HCT116 (cell line): ENCODE results near the gene TMPRSS3. TPM values are rescaled to one million over a fixed set of nuclear protein-coding genes. Genes with fewer than 3 reads are reported as not detected.

Experiments used
- ATAC-seq: fragments of 200-7000 bp; cut with Tn5 transposase; 2 replicates; pipeline ENCODE4 v1.9.1; 2020; ENCODE audit warnings: mild to moderate bottlenecking, moderate library complexity
- BruUV-seq: library from RNA; stranded (reverse); fragments of 400-500 nt; replicated peaks from 2 replicates; lab custom pipeline; 2021; lab: Mats Ljungman, UMichigan
- CTCF ChIA-PET: fragments of 300-600 bp; sonication (Branson Sonifier 250); formaldehyde crosslinking; loops from one replicate; lab custom pipeline; 2021; ENCODE audit warnings: antibody characterized with exemption; lab: Charles Lee
- POLR2A ChIA-PET: fragments of 300-600, 350-600 bp; sonication (Branson Sonifier 250); formaldehyde crosslinking; loops from one replicate; lab custom pipeline; 2021; ENCODE audit warnings: antibody characterized with exemption; lab: Charles Lee
- RAD21 ChIA-PET, 2 experiments: fragments of 300-600 bp; sonication (Branson Sonifier 250); formaldehyde crosslinking; loops; one replicate each; lab custom pipeline; 2023; ENCODE audit warnings: low total read pairs in 2 of 2; ENCODE audit not compliant: uncharacterized antibody in 2 of 2, unreplicated experiment in 2 of 2, low non-redundant PET in 1 of 2; lab: Charles Lee
- DNase-seq: peaks from one replicate; pipeline ENCODE4 v3.0.0-alpha.2; 2010; ENCODE audit warnings: low read depth, low spot score
- H2AFZ ChIP-seq: fragments of 200-600 bp; shearing (Covaris generic), sonication (generic); 2 replicates; pipeline ENCODE4 v1.6.1; 2017; ENCODE audit warnings: low read depth, mixed run types, mixed read lengths, antibody characterized with exemption, low read length; ENCODE audit not compliant: poor library complexity, severe bottlenecking
- H3K27ac ChIP-seq: 2 replicates; pipeline ENCODE4 v1.5.1; 2012; ENCODE audit warnings: low read depth, low read length
- H3K27me3 ChIP-seq: fragments of 200-600 bp; sonication (generic); 2 replicates; pipeline ENCODE4 v1.6.1; 2016; ENCODE audit warnings: mixed run types, low read length, mixed read lengths; ENCODE audit not compliant: insufficient read depth
- H3K36me3 ChIP-seq, 2 experiments: fragments of 200-500 bp in 1 of 2; fragments of 200-600 bp in 1 of 2; sonication (Bioruptor generic) in 1 of 2; sonication (generic) in 1 of 2; 2 replicates each; pipeline versions ENCODE4 v1.5.1 to v1.6.1; 2014 to 2016; ENCODE audit warnings: low read length in 2 of 2, inconsistent platforms in 1 of 2, mixed read lengths in 1 of 2, mixed run types in 1 of 2; ENCODE audit not compliant: insufficient read depth in 2 of 2, control insufficient read depth in 1 of 2
- H3K4me1 ChIP-seq, 2 experiments: fragments of 200-600 bp in 1 of 2; sonication (generic) in 1 of 2; 2 replicates each; pipeline versions ENCODE4 v1.5.1 to v1.6.1; 2012 to 2017; ENCODE audit warnings: low read length in 2 of 2, inconsistent platforms in 1 of 2, mild to moderate bottlenecking in 1 of 2, mixed read lengths in 1 of 2, mixed run types in 1 of 2, moderate library complexity in 1 of 2; ENCODE audit not compliant: insufficient read depth in 2 of 2, control insufficient read depth in 1 of 2
- H3K4me2 ChIP-seq: fragments of 200-600 bp; sonication (generic); 2 replicates; pipeline ENCODE4 v1.6.1; 2017; ENCODE audit warnings: mixed run types, low read length, mixed read lengths
- H3K4me3 ChIP-seq, 2 experiments: fragments of 200-600 bp in 1 of 2; sonication (generic) in 1 of 2; replicated peaks in 1 of 2; 2 replicates each; pipeline ENCODE4 v1.5.1; 2011 to 2016; ENCODE audit warnings: low read length in 2 of 2, control low read depth in 1 of 2, low read depth in 1 of 2, mild to moderate bottlenecking in 1 of 2, mixed read lengths in 1 of 2, mixed run types in 1 of 2
- H3K79me2 ChIP-seq: fragments of 200-600 bp; sonication (generic); 2 replicates; pipeline ENCODE4 v1.6.1; 2017; ENCODE audit warnings: mild to moderate bottlenecking, mixed run types, low read length, moderate library complexity, mixed read lengths; ENCODE audit not compliant: insufficient read depth
- H3K9ac ChIP-seq: fragments of 200-600 bp; sonication (generic); 2 replicates; pipeline ENCODE4 v1.6.1; 2016; ENCODE audit warnings: low read length, mixed read lengths
- H3K9me2 ChIP-seq: fragments of 200-600 bp; sonication (generic), shearing (Covaris generic); 2 replicates; pipeline ENCODE4 v1.6.1; 2017; ENCODE audit warnings: mixed run types, mild to moderate bottlenecking, moderate library complexity; ENCODE audit not compliant: insufficient read depth
- H3K9me3 ChIP-seq, 2 experiments: fragments of 200-500 bp in 1 of 2; fragments of 200-600 bp in 1 of 2; sonication (Bioruptor generic) in 1 of 2; sonication (generic) in 1 of 2; 2 replicates each; pipeline ENCODE4 v1.6.1; 2014 to 2017; ENCODE audit warnings: low read length in 2 of 2, mixed read lengths in 2 of 2, inconsistent platforms in 1 of 2, low read depth in 1 of 2, mild to moderate bottlenecking in 1 of 2, mixed run types in 1 of 2, moderate library complexity in 1 of 2; ENCODE audit not compliant: control insufficient read depth in 1 of 2, insufficient read depth in 1 of 2
- H4K20me1 ChIP-seq: fragments of 200-600 bp; sonication (generic), shearing (Covaris generic); 2 replicates; pipeline ENCODE4 v1.6.1; 2017; ENCODE audit warnings: mixed run types, mild to moderate bottlenecking, moderate library complexity; ENCODE audit not compliant: insufficient read depth
- ATF3 ChIP-seq: IDR thresholded peaks from 2 replicates; pipeline ENCODE4 v1.6.1; 2012
- CBX3 ChIP-seq: IDR thresholded peaks from 2 replicates; pipeline ENCODE4 v1.6.1; 2012; ENCODE audit warnings: low read depth
- EGR1 ChIP-seq: IDR thresholded peaks from 2 replicates; pipeline ENCODE4 v1.6.1; 2012; ENCODE audit warnings: low read depth
- ELF1 ChIP-seq: IDR thresholded peaks from 2 replicates; pipeline ENCODE4 v1.6.1; 2012; ENCODE audit warnings: low read depth, borderline replicate concordance
- EZH2 ChIP-seq: fragments of 200-600 bp; sonication (generic); IDR thresholded peaks from 2 replicates; pipeline ENCODE4 v1.6.1; 2017; ENCODE audit warnings: antibody characterized with exemption, mixed run types
- EZH2phosphoT487 ChIP-seq: fragments of 200-600 bp; IDR thresholded peaks from 2 replicates; pipeline ENCODE4 v1.6.1; 2018; ENCODE audit warnings: antibody characterized with exemption, borderline replicate concordance
- MAX ChIP-seq: IDR thresholded peaks from 2 replicates; pipeline ENCODE4 v1.6.1; 2012
- SIN3A ChIP-seq: IDR thresholded peaks from 2 replicates; pipeline ENCODE4 v1.6.1; 2012; ENCODE audit warnings: low read depth
- SP1 ChIP-seq: IDR thresholded peaks from 2 replicates; pipeline ENCODE4 v1.6.1; 2012; ENCODE audit warnings: low read depth
- SRF ChIP-seq: IDR thresholded peaks from 2 replicates; pipeline ENCODE4 v1.6.1; 2012; ENCODE audit warnings: low read depth
- TCF7L2 ChIP-seq: IDR thresholded peaks from 2 replicates; pipeline ENCODE4 v1.7.0; 2011; ENCODE audit warnings: borderline replicate concordance, inconsistent platforms; ENCODE audit not compliant: insufficient read depth, insufficient read length; ENCODE audit errors: extremely low read depth
- YY1 ChIP-seq: IDR thresholded peaks from 2 replicates; pipeline ENCODE4 v1.6.1; 2011; ENCODE audit warnings: low read length, low read depth, moderate library complexity, mild to moderate bottlenecking; ENCODE audit not compliant: insufficient replicate concordance; ENCODE audit errors: extremely low read depth
- ZBTB33 ChIP-seq: IDR thresholded peaks from 2 replicates; pipeline ENCODE4 v1.6.1; 2011; ENCODE audit warnings: mild to moderate bottlenecking, low read length, moderate library complexity; ENCODE audit not compliant: insufficient replicate concordance; ENCODE audit errors: extremely low read depth
- ZNF274 ChIP-seq: fragments of 200-500 bp; sonication (Bioruptor generic); IDR thresholded peaks from 2 replicates; pipeline ENCODE4 v1.6.1; 2014; ENCODE audit warnings: mild to moderate bottlenecking, low read depth, low read length, inconsistent platforms
- intact Hi-C: fragments of 100-400 bp; cut with micrococcal nuclease; formaldehyde crosslinking; loops from 2 replicates; pipeline ENCODE4 v1.10.0; 2022
- total RNA-seq: library from RNA; stranded (reverse); gene quantifications from one replicate; pipeline ENCODE4 v1.2.1, GENCODE V29; 2021; ENCODE audit not compliant: unreplicated experiment

Gene TMPRSS3
- total RNA-seq, 1 experiment from 2014 or later, result not detected

- TF ChIP-seq ZBTB33, result no peak
- no peak for TF ChIP-seq SIN3A
- no peak for TF ChIP-seq ATF3
- TF ChIP-seq EZH2phosphoT487, result no peak
- TF ChIP-seq EGR1, result no peak
- TF ChIP-seq CBX3, result no peak
- no peak for TF ChIP-seq EZH2
- no peak for TF ChIP-seq SP1
- TF ChIP-seq MAX, result no peak
- no peak for TF ChIP-seq ZNF274
- TF ChIP-seq ELF1, result no peak
- TF ChIP-seq SRF, result no peak
- no peak for TF ChIP-seq YY1
- TF ChIP-seq TCF7L2, result no peak
- no TSS peak for BruUV-seq
- no peak overlapping the region for H2AFZ ChIP-seq
- no peaks in the 10 kb centered on the region for H3K79me2 ChIP-seq
- H3K4me1 ChIP-seq, result no peaks in the 10 kb centered on the region
- no peaks in the 10 kb centered on the region for H3K9me2 ChIP-seq
- RAD21 ChIA-PET, result no interaction called here
- no peak overlapping the region for H3K4me2 ChIP-seq
- DNase-seq, result no peak
- no peaks in the 10 kb centered on the region for H3K27me3 ChIP-seq
- CTCF ChIA-PET, result interaction anchor here (1.4 kb wide), 1 partner anchor 13 kb away, joined by 4 read pairs; no protein-coding TSS in a partner anchor
- POLR2A ChIA-PET, result no interaction called here
- ATAC-seq, result no peak
- H3K36me3 ChIP-seq, result no peaks in the 10 kb centered on the region
- no peak overlapping the region for H3K27ac ChIP-seq
- H3K9ac ChIP-seq, result no peak overlapping the region
- H3K4me3 ChIP-seq, result no peak overlapping the region
- H4K20me1 ChIP-seq, result no peaks in the 10 kb centered on the region
- intact Hi-C loops, result no loop called here
- no peaks in the 10 kb centered on the region for H3K9me3 ChIP-seq
Measured at GRCh38 chr21:42398436-42399028, 2.7 kb upstream of the TMPRSS3 start.
